Right lobe of liver (tissue), 4 donors: ENCODE measurements around the gene BSND.

Experiments
- POLR2A ChIP-seq: fragments of 450-650 bp; IDR thresholded peaks from one replicate; pipeline ENCODE4 v1.6.1; 2017; ENCODE audit warnings: antibody characterized with exemption, mild to moderate bottlenecking
- TF ChIP-seq, protein P1 (sequence below), 4 donors: fragments of 200-600 bp in 3 of 4; fragments of 450-650 bp in 1 of 4; IDR thresholded peaks; one replicate each; pipeline versions ENCODE4 v1.5.1 to v1.8.0; 2016 to 2022; ENCODE audit warnings: antibody characterized with exemption in 4 of 4, mild to moderate bottlenecking in 2 of 4
- donor health status: DM: no; HTN: no; CAD: no.
- donor health status: DM: no; HTN: no; CAD: no.
- donor health status: DM: no; HTN: yes; CAD: no.

DNA sequence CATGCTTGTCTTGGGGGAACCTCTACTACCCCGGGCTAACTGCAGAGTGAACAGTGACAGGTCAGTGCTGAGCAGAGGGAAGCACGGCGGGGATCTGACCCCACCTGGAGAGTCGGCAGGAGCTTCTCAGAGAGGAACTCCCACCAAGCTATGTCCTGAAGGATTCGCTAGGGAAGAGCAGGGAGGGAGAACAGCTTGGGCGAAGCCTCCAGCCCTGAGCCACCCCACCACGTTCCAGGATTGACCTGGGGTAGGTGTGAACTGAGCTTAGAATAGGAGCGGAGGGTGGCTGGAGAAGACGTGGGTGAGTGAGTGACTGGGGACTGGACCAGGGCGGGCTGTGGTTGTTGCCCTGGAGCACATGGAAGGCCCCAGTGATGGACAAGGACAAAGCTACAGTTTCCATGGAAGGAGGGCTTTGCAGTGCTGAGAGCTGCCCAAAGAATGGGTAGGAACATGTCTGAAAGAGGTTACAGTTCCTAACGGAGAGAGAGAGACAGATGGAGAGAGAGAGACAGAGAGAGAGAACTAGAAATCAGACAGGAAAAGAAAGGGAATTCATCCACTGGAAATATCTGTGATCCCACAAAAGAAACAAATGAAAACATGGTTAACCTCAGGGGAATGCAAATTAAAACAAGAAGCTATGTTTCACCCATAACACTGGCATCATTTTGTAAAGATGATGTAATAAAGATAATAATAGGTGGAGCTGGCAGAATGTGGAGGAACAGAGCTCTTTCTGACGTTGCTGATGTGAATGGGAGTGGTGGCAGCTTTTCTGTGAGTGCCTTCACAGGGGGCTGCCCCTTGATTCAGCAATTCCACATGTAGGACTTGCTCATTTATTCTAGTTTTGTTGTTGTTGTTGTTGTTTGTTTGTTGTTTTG lies 17.2 kb downstream of the BSND start:
- TF ChIP-seq, protein P1, sequence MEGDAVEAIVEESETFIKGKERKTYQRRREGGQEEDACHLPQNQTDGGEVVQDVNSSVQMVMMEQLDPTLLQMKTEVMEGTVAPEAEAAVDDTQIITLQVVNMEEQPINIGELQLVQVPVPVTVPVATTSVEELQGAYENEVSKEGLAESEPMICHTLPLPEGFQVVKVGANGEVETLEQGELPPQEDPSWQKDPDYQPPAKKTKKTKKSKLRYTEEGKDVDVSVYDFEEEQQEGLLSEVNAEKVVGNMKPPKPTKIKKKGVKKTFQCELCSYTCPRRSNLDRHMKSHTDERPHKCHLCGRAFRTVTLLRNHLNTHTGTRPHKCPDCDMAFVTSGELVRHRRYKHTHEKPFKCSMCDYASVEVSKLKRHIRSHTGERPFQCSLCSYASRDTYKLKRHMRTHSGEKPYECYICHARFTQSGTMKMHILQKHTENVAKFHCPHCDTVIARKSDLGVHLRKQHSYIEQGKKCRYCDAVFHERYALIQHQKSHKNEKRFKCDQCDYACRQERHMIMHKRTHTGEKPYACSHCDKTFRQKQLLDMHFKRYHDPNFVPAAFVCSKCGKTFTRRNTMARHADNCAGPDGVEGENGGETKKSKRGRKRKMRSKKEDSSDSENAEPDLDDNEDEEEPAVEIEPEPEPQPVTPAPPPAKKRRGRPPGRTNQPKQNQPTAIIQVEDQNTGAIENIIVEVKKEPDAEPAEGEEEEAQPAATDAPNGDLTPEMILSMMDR (IDR thresholded peaks at IDR 0.05), result no peak
- TF ChIP-seq POLR2A, result no peak
